GM10847 (cell line): ENCODE measurements around the gene STAT3.

Experiments
- POLR2A ChIP-seq: IDR thresholded peaks from 2 replicates; pipeline ENCODE4 v1.6.1; 2011; ENCODE audit not compliant: insufficient read length; ENCODE audit errors: extremely low read depth

STAT3 gene

GRCh38 chr17:42285346-42286050, 102.7 kb downstream of the STAT3 start:
- no peak for TF ChIP-seq POLR2A

GRCh38 chr17:42284566-42284965, 103.7 kb downstream of the STAT3 start:
- TF ChIP-seq POLR2A, result no peak

- no peak for TF ChIP-seq POLR2A
These were observed 104.2 kb downstream of the STAT3 start for GRCh38 chr17:42284024-42284369.

- TF ChIP-seq POLR2A, result no peak
These were observed 104.8 kb downstream of the STAT3 start for GRCh38 chr17:42283241-42284023.

GRCh38 chr17:42282478-42283080, 105.7 kb downstream of the STAT3 start:
- TF ChIP-seq POLR2A, result no peak

GRCh38 chr17:42281571-42282096, 106.6 kb downstream of the STAT3 start:
- TF ChIP-seq POLR2A, result no peak

GRCh38 chr17:42279776-42280630, 108.2 kb downstream of the STAT3 start:
- TF ChIP-seq POLR2A, result no peak

GRCh38 chr17:42277342-42277712, 110.9 kb downstream of the STAT3 start:
- no peak for TF ChIP-seq POLR2A

- TF ChIP-seq POLR2A, result no peak
These were observed 111.5 kb downstream of the STAT3 start for GRCh38 chr17:42276609-42277341.

GRCh38 chr17:42276359-42276608, 112.0 kb downstream of the STAT3 start, which contains the start of gene STAT5B:
STAT5B (minus strand) TSS chr17:42276391; CDS start chr17:42232127, 44,264 bp downstream.
- peak; percentile 67 for TF ChIP-seq POLR2A

GRCh38 chr17:42275527-42276358, 112.5 kb downstream of the STAT3 start:
- no peak for TF ChIP-seq POLR2A

GRCh38 chr17:42274812-42275526, 113.3 kb downstream of the STAT3 start:
- no peak for TF ChIP-seq POLR2A

- TF ChIP-seq POLR2A, result no peak
These were observed 114.0 kb downstream of the STAT3 start for GRCh38 chr17:42274253-42274542.
